Fibroblast of peridontal ligament (primary cell): Measurements from ENCODE around the gene TCF15.
"Not testable (repeated sequence)": the region's sequence is repeated elsewhere in the genome, so short reads cannot be mapped to it uniquely, and the experiment has no call there.

Source experiments
- DNase-seq: peaks from one replicate; pipeline ENCODE4 v3.0.0-alpha.2; 2010; ENCODE audit errors: extremely low read depth

TCF15 gene

DNA sequence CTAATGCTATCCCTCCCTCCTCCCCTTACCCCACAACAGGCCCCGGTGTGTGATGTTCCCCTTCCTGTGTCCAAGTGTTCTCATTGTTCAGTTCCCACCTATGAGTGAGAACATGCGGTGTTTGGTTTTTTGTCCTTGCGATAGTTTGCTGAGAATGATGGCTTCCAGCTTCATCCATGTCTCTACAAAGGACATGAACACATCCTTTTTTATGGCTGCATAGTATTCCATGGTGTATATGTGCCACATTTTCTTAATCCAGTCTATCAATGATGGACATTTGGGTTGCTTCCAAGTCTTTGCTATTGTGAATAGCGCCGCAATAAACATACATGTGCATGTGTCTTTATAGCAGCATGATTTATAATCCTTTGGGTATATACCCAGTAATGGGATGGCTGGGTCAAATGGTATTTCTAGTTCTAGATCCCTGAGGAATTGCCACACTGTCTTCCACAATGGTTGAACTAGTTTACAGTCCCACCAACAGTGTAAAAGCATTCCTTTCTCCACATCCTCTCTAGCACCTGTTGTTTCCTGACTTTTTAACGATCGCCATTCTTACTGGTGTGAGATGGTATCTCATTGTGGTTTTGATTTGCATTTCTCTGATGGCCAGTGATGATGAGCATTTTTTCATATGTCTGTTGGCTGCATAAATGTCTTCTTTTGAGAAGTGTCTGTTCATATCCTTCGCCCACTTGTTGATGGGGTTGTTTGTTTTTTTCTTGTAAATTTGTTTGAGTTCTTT, 31.0 kb downstream of the TCF15 start:
- DNase-seq: not testable (repeated sequence)

DNA sequence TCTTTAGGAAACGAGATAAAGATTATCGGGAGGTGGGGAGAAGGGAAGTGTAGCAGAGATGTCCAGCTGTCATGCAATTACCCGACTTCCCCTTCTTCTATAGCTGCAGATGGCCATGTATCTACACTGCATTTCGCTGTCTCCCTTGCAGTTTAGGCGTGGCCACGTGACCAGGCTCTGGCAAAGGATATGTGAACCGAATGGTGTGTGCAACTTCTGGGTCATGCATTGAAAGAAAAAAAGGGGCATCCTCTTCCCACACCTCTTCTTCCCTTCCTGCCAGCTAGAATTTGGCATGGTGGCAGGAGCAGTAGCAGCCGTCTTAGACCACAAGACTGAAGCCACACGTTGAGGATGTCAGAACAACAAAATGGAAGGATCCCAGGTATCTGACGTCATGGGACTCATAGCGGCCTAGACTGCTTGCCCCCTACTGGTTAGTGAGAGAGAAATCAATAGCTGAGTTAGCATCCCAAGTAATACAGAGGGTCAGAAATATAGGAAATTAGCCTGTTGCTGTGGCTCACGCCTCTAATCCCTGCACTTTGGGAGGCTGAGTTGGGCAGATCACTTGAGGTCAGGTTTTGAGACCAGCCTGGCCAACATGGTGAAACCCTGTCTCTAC, 32.8 kb downstream of the TCF15 start:
- peak; percentile 6 for DNase-seq

- DNase-seq: no peak
These were observed 34.0 kb downstream of the TCF15 start for GRCh38 chr20:576156-576555.

- DNase-seq: no peak
These were observed 34.9 kb downstream of the TCF15 start for GRCh38 chr20:575230-575629.

GRCh38 chr20:574297-574942, 35.7 kb downstream of the TCF15 start:
- DNase-seq: no peak

- no peak for DNase-seq
These were observed 36.5 kb downstream of the TCF15 start for GRCh38 chr20:573414-574296.

GRCh38 chr20:572727-573126, 37.4 kb downstream of the TCF15 start:
- no peak for DNase-seq

- DNase-seq: peak; percentile 14
These were observed 38.2 kb downstream of the TCF15 start for GRCh38 chr20:571754-572441.

DNA sequence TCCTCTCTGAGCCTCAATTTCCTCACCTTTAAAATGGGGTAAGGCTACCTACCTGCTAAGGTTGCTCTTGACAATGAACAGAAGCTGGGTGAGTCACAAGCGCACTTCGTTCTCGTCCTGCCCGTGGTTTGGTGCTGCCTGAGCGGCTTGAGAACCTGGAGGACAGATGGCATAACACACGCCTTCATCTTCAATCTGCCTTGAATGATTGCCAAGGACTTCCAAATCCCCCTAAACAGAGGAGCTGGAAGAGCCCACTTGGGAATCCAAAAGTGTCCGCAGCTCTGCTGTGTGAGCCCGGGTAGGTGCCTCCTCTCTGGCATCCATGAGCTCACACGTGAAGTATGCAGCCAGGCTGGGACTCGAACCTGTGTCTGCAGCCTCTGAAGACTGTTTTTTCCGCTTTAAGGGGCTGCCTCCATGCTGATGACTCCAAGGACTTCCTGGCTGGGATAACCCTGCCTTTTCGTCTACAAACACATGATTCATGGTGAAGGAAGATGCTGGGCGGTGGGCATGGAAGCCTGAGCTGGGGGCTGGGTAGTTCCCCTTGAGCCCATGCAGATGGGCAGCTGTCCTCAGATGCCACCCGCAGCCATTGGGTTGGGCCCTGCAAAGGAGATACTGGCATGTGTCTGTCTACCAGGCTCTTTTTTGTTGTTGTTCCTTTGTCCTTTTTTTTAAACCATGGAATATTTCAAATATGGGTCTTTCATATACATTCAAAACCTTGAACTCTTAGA, 41.3 kb downstream of the TCF15 start:
- DNase-seq: no peak

DNA sequence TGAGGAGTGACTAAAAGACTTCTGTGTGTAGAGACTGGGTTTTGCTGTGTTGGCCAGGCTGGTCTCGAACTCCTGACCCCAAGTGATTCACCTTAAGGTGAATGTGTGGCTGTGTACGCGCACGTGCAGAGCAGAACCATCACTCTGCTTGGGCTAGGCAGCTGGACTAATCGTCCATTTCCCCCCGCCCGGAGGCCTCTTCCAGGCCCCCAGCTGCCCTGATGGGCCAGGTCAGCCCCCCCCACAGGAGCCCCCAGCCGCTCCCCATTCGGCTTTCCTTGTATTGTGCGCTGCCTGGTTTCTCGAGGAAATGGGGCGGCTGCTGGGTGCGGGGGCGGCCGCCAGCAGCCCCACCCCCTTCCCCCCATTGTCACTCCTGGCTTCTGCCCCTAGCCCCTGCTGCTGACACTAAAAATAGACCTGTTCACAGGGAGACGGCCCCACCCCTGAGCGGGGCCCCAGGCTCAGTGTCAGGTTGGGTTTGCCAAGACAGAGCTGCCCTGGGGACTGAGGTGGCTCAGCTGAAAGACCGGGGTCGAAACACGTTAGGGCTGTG, 41.9 kb downstream of the TCF15 start:
- no peak for DNase-seq

- DNase-seq: no peak
These were observed 45.9 kb downstream of the TCF15 start for GRCh38 chr20:564192-564591.

DNA sequence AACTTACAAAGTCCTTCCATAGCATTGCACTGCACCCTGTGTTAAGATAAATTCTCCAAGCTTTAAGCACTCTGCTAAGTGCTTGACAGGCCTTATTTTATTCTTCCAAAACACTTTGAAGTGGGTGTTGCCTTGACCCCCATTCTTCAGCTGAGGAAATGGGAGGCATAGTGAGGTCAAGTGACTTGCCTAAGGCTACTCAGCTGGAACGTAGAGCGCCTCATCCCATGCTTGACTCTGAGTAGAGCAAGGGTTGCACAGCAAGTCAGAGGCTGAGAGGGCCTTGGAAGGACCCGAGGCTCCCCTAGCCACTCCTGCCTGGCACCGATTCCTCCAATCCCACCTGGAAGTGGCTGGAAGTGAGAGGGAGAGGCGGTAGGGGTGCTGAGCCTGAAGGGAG, 46.9 kb downstream of the TCF15 start:
- no peak for DNase-seq

GRCh38 chr20:562232-562897, 47.7 kb downstream of the TCF15 start:
- no peak for DNase-seq

GRCh38 chr20:561437-562231, 48.5 kb downstream of the TCF15 start:
- DNase-seq: peak; percentile 74

- no peak for DNase-seq
These were observed 49.4 kb downstream of the TCF15 start for GRCh38 chr20:560680-561079.

GRCh38 chr20:558117-558516, 52.0 kb downstream of the TCF15 start:
- no peak for DNase-seq

DNA sequence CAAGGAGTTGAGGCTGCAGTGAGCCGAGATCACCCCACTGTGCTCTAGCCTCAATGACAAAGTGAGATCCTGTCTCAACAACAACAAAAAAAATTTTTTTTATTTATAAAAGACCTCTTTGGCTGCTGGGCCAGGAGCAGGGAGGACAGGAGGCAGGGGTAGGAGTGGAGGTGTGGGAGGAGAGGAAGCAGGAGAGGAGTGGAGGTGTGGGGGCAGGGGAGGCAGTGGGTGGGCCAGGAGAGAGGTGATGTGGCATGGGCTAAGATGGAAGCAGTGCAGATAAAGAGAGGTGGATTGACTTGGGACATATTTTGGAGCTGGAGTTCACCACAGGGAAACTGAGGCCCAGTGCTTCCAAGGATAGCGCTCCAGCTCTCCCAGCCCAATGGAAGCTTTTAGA, 53.1 kb downstream of the TCF15 start:
- no peak for DNase-seq

GRCh38 chr20:555976-556385, 54.1 kb downstream of the TCF15 start:
- no peak for DNase-seq
